SK-N-SH (cell line): ENCODE data around the gene SURF6. TPM values are rescaled to one million over a fixed set of nuclear protein-coding genes. Genes with fewer than 3 reads are reported as not detected.

Experiments
- CTCF ChIA-PET: fragments of 300-600, 350-600 bp; formaldehyde crosslinking; extraction: SDS; loops from one replicate; lab custom pipeline; 2021; lab: Yijun Ruan, JAX
- POLR2A ChIA-PET: fragments of 350-600 bp; sonication (Branson Sonifier 250); formaldehyde crosslinking; extraction: SDS; loops from one replicate; lab custom pipeline; 2020; ENCODE audit warnings: antibody characterized with exemption, inconsistent platforms; lab: Yijun Ruan, JAX
- DNase-seq: peaks from one replicate; pipeline ENCODE4 v3.0.0; 2012
- H2AFZ ChIP-seq: fragments of 200-600 bp; sonication (generic); 2 replicates; pipeline ENCODE4 v1.8.1; 2016; ENCODE audit warnings: antibody characterized with exemption, mild to moderate bottlenecking, low read depth
- H3F3A ChIP-seq: fragments of 200-600 bp; sonication (generic); replicated peaks from 2 replicates; pipeline ENCODE3; 2016; ENCODE audit warnings: antibody characterized with exemption, mild to moderate bottlenecking; ENCODE audit not compliant: insufficient read depth
- H3K27ac ChIP-seq, 2 experiments: fragments of 200-500 bp in 1 of 2; fragments of 200-600 bp in 1 of 2; sonication (Bioruptor generic) in 1 of 2; sonication (generic), shearing (Covaris generic) in 1 of 2; 2 replicates each; pipeline versions ENCODE4 v1.5.1 to v1.6.1; 2014 to 2016; ENCODE audit warnings: low read depth in 2 of 2, inconsistent platforms in 1 of 2, low read length in 1 of 2, mild to moderate bottlenecking in 1 of 2, mixed read lengths in 1 of 2
- H3K27me3 ChIP-seq: fragments of 200-600 bp; sonication (generic), shearing (Covaris generic); 2 replicates; pipeline ENCODE4 v1.6.1; 2016; ENCODE audit warnings: mixed run types; ENCODE audit not compliant: insufficient read depth
- H3K36me3 ChIP-seq, 2 experiments: fragments of 200-500 bp in 1 of 2; fragments of 200-600 bp in 1 of 2; sonication (Bioruptor generic) in 1 of 2; sonication (generic) in 1 of 2; replicated peaks in 1 of 2; 2 replicates each; pipeline versions ENCODE3 to v1.5.1; 2014 to 2016; ENCODE audit warnings: low read length in 1 of 2, mild to moderate bottlenecking in 1 of 2; ENCODE audit not compliant: insufficient read depth in 2 of 2, control insufficient read depth in 1 of 2
- H3K4me1 ChIP-seq, 2 experiments: fragments of 200-500 bp in 1 of 2; fragments of 200-600 bp in 1 of 2; sonication (Bioruptor generic) in 1 of 2; sonication (generic), shearing (Covaris generic) in 1 of 2; 2 replicates each; pipeline versions ENCODE4 v1.5.1 to v1.6.1; 2014 to 2016; ENCODE audit warnings: low read depth in 1 of 2, low read length in 1 of 2, mixed run types in 1 of 2; ENCODE audit not compliant: insufficient read depth in 2 of 2, control insufficient read depth in 1 of 2
- H3K4me2 ChIP-seq: fragments of 200-600 bp; sonication (generic), shearing (Covaris generic); 2 replicates; pipeline ENCODE4 v1.6.1; 2017; ENCODE audit warnings: mixed run types
- H3K4me3 ChIP-seq, 2 experiments: fragments of 200-500 bp in 1 of 2; fragments of 200-600 bp in 1 of 2; sonication (Bioruptor generic) in 1 of 2; sonication (generic), shearing (Covaris generic) in 1 of 2; 2 replicates each; pipeline versions ENCODE4 v1.5.1 to v1.8.1; 2014 to 2016; ENCODE audit warnings: low read depth in 2 of 2, inconsistent platforms in 1 of 2, low read length in 1 of 2, mild to moderate bottlenecking in 1 of 2, mixed read lengths in 1 of 2, moderate library complexity in 1 of 2
- H3K79me2 ChIP-seq: fragments of 200-600 bp; sonication (generic); 2 replicates; pipeline ENCODE4 v1.8.1; 2017; ENCODE audit warnings: mild to moderate bottlenecking; ENCODE audit not compliant: insufficient read depth
- H3K9ac ChIP-seq: fragments of 200-600 bp; sonication (generic); 2 replicates; pipeline ENCODE4 v1.6.1; 2017; ENCODE audit warnings: mixed run types
- H3K9me2 ChIP-seq: fragments of 200-600 bp; sonication (generic); 2 replicates; pipeline ENCODE4 v1.6.1; 2017; ENCODE audit warnings: mixed run types
- H3K9me3 ChIP-seq: fragments of 200-600 bp; sonication (generic); 2 replicates; pipeline ENCODE4 v1.6.1; 2017; ENCODE audit warnings: mixed run types, mild to moderate bottlenecking, moderate library complexity
- H4K20me1 ChIP-seq: fragments of 200-600 bp; sonication (generic); 2 replicates; pipeline ENCODE4 v1.6.1; 2017; ENCODE audit warnings: mild to moderate bottlenecking, mixed run types; ENCODE audit not compliant: insufficient read depth
- FOSL2 ChIP-seq: IDR thresholded peaks from 2 replicates; pipeline ENCODE4 v1.4.0; 2012; ENCODE audit warnings: low read depth, mild to moderate bottlenecking, moderate library complexity, borderline replicate concordance
- GATA2 ChIP-seq: sonication (generic); formaldehyde crosslinking; IDR thresholded peaks from 2 replicates; pipeline ENCODE4 v1.5.0; 2020; ENCODE audit warnings: mild to moderate bottlenecking, missing genetic modification reagents
- JUND ChIP-seq: IDR thresholded peaks from 2 replicates; pipeline ENCODE4 v1.4.0; 2012
- NFIC ChIP-seq: IDR thresholded peaks from 2 replicates; pipeline ENCODE4 v1.4.0; 2012; ENCODE audit warnings: borderline replicate concordance
- RCOR1 ChIP-seq: fragments of 150-350 bp; IDR thresholded peaks from 2 replicates; pipeline ENCODE4 v1.6.1; 2017; ENCODE audit warnings: antibody characterized with exemption, low read length
- SMC3 ChIP-seq: IDR thresholded peaks from 2 replicates; pipeline ENCODE4 v1.6.1; 2012; ENCODE audit warnings: low read depth, low read length, improper control_type of control experiment
- TAF1 ChIP-seq: IDR thresholded peaks from 2 replicates; pipeline ENCODE4 v1.6.1; 2012; ENCODE audit warnings: low read depth, mild to moderate bottlenecking, low read length, moderate library complexity, borderline replicate concordance
- WGBS: methylation state at CpG from one replicate; pipeline ENCODE4 v1.1.6; 2017; ENCODE audit warnings: low lambda C conversion rate; 5-methylcytosine and 5-hydroxymethylcytosine counted together
- polyA plus RNA-seq, 3 experiments: library from polyadenylated mRNA; depleted of rRNA; stranded (reverse); fragments of >200 nt; gene quantifications; 2 replicates each; pipeline ENCODE4 v1.2.3, GENCODE V29; 2012

Gene SURF6
- polyA plus RNA-seq, 1 of the 3 experiments (the other 2 are of a cell fraction), result 44.5 TPM

GRCh38 chr9:133362359-133363044 lies 26.5 kb upstream of the SURF6 start:
- Histone ChIP-seq H3K27me3 (no peaks in the 10 kb centered on the region), H3K9ac (no peak overlapping the region), H3K9me2 (no peaks in the 10 kb centered on the region), H3K4me2 (no peak overlapping the region), H3K27ac (no peak overlapping the region), H3K36me3 (peaks cover 25 to 80% of the 10 kb centered on the region in 2 experiments), H4K20me1 (peaks cover 52% of the 10 kb centered on the region), H3K9me3 (no peaks in the 10 kb centered on the region), H3K79me2 (peaks cover 62% of the 10 kb centered on the region), H3F3A (peaks cover 24% of the 10 kb centered on the region), H3K4me3 (no peak overlapping the region), H3K4me1 (peaks cover 3 to 16% of the 10 kb centered on the region in 2 experiments; a peak in 2 of 4 replicates), H2AFZ (no peak overlapping the region)
- no peak for DNase-seq
- ChIA-PET CTCF (interaction anchor here (0.5 to 1.8 kb wide), 8 partner anchors 10 to 381 kb away, joined by 3 to 7 read pairs (median 3); no protein-coding TSS in a partner anchor), POLR2A (interaction anchor here (1.1 to 1.8 kb wide), 4 partner anchors 9 to 15 kb away, joined by 3 to 5 read pairs (median 4); partner anchors contain the start of genes MED22 and RPL7A)
- WGBS, result 89% methylated on average over 13 of the region's 15 CpGs
- peak; percentile 29; the same call in 1 of the 2 replicates for TF ChIP-seq NFIC
- no peak for TF ChIP-seq FOSL2
- no peak for TF ChIP-seq SMC3
- TF ChIP-seq RCOR1, result no peak
- TF ChIP-seq TAF1, result no peak

- Histone ChIP-seq H3K79me2 (peaks cover 62% of the 10 kb centered on the region; the same call in 1 of the 2 replicates), H3K36me3 (peaks cover 25 to 71% of the 10 kb centered on the region in 2 experiments), H3K9ac (no peak overlapping the region)
Measured at GRCh38 chr9:133361507-133362092, 25.6 kb upstream of the SURF6 start.

More at GRCh38 chr9:133361507-133362092, 25.6 kb upstream of the SURF6 start:
- ChIA-PET POLR2A (interaction anchor here (1.1 kb wide), 1 partner anchor 10 kb away, joined by 3 read pairs; no protein-coding TSS in a partner anchor), CTCF (interaction anchor here (3.3 kb wide), 1 partner anchor 124 kb away, joined by 19 read pairs; no protein-coding TSS in a partner anchor)
- Histone ChIP-seq H3K27ac (no peak overlapping the region), H3K4me3 (no peak overlapping the region), H3K9me2 (no peaks in the 10 kb centered on the region), H2AFZ (no peak overlapping the region), H3F3A (peaks cover 24% of the 10 kb centered on the region), H4K20me1 (peaks cover 43% of the 10 kb centered on the region), H3K4me1 (peaks cover 8 to 21% of the 10 kb centered on the region in 2 experiments; a peak in 2 of 4 replicates), H3K4me2 (no peak overlapping the region), H3K27me3 (no peaks in the 10 kb centered on the region), H3K9me3 (no peaks in the 10 kb centered on the region)
- 87% methylated on average over 13 of the region's 13 CpGs for WGBS
- TF ChIP-seq JUND (0 out of 2 replicates have a peak, but pooled peaks have one; percentile 0), GATA2 (CRISPR knock-in tag) (no peak)
- DNase-seq, result no peak
